HepG2 (cell line): ENCODE measurements around the gene ERCC4. TPM values are rescaled to one million over a fixed set of nuclear protein-coding genes. Genes with fewer than 3 reads are reported as not detected.
A peak's percentile ranks its signal among the peaks of the same experiment; 100 is the strongest.

Experiments
- ATAC-seq: fragments of 200-7000 bp; cut with Tn5 transposase; 3 replicates; pipeline ENCODE4 v1.9.1; 2020; ENCODE audit warnings: mild to moderate bottlenecking, moderate library complexity
- BruUV-seq: library from RNA; stranded (reverse); fragments of 400-500 nt; replicated peaks from 2 replicates; lab custom pipeline; 2021; lab: Mats Ljungman, UMichigan
- CTCF ChIA-PET: fragments of 300-600 bp; formaldehyde crosslinking; extraction: SDS; loops from one replicate; lab custom pipeline; 2021; ENCODE audit warnings: low total read pairs, inconsistent platforms, low intra/inter-chr PET ratio; lab: Yijun Ruan, JAX
- POLR2A ChIA-PET: fragments of 350-600 bp; sonication (Branson Sonifier 250); formaldehyde crosslinking; loops from one replicate; lab custom pipeline; 2020; ENCODE audit warnings: antibody characterized with exemption, inconsistent platforms; lab: Yijun Ruan, JAX
- DNase-seq: peaks from one replicate; pipeline ENCODE4 v3.0.0-alpha.2; 2015; ENCODE audit warnings: low spot score
- FAIRE-seq: peaks from 3 replicates; lab custom pipeline; 2011; peaks lifted over from hg19 to GRCh38; lab: Jason Lieb, UNC
- H2AFZ ChIP-seq: one replicate; pipeline ENCODE4 v1.6.1; 2011; ENCODE audit warnings: low read length, inconsistent platforms
- H3K27ac ChIP-seq: fragments of 300-600 bp; 3 replicates; pipeline ENCODE4 v1.8.0; 2011; ENCODE audit warnings: mixed run types, mild to moderate bottlenecking, mixed read lengths, low read length, inconsistent platforms; ENCODE audit not compliant: insufficient read depth; ENCODE audit errors: extremely low read length
- H3K27me3 ChIP-seq, 2 experiments: fragments of 200-600 bp in 1 of 2; 2 replicates in 1 of 2; 3 replicates in 1 of 2; pipeline versions ENCODE4 v1.6.0 to v1.8.0; 2011; ENCODE audit warnings: low read length in 2 of 2, mild to moderate bottlenecking in 2 of 2, moderate library complexity in 2 of 2, inconsistent platforms in 1 of 2; ENCODE audit not compliant: insufficient read depth in 2 of 2, control insufficient read depth in 1 of 2
- H3K36me3 ChIP-seq, 2 experiments: fragments of 200-600 bp in 1 of 2; replicated peaks in 1 of 2; 2 replicates in 1 of 2; 3 replicates in 1 of 2; pipeline versions ENCODE4 v1.5.1 to v1.8.0; 2011; ENCODE audit warnings: low read length in 2 of 2, inconsistent platforms in 1 of 2; ENCODE audit not compliant: insufficient read depth in 2 of 2, control insufficient read depth in 1 of 2
- H3K4me1 ChIP-seq: 2 replicates; pipeline ENCODE4 v1.5.1; 2012; ENCODE audit warnings: low read length, inconsistent platforms; ENCODE audit not compliant: insufficient read depth
- H3K4me2 ChIP-seq: 2 replicates; pipeline ENCODE4 v1.6.0; 2011; ENCODE audit warnings: low read depth, low read length, inconsistent platforms
- H3K4me3 ChIP-seq, 3 experiments: fragments of 200-600 bp in 1 of 3; sonication (generic), shearing (Covaris generic) in 1 of 3; replicated peaks in 1 of 3; 2 replicates each; pipeline ENCODE4 v1.5.1; 2011 to 2016; ENCODE audit warnings: low read length in 3 of 3, inconsistent platforms in 2 of 3, low read depth in 2 of 3, mild to moderate bottlenecking in 2 of 3, control low read depth in 1 of 3, mixed read lengths in 1 of 3; ENCODE audit not compliant: insufficient read depth in 1 of 3
- H3K79me2 ChIP-seq: one replicate; pipeline ENCODE4 v1.6.1; 2011; ENCODE audit warnings: low read length, inconsistent platforms; ENCODE audit not compliant: insufficient read depth
- H3K9ac ChIP-seq: 2 replicates; pipeline ENCODE4 v1.6.0; 2011; ENCODE audit warnings: mild to moderate bottlenecking, low read depth, low read length, inconsistent platforms; ENCODE audit not compliant: insufficient read depth
- H3K9me3 ChIP-seq: 2 replicates; pipeline ENCODE4 v1.5.1; 2012; ENCODE audit warnings: mild to moderate bottlenecking, low read length
- H4K20me1 ChIP-seq: 2 replicates; pipeline ENCODE4 v1.6.0; 2011; ENCODE audit warnings: inconsistent platforms, mild to moderate bottlenecking, low read length, moderate library complexity; ENCODE audit not compliant: insufficient read depth
- ATF7 ChIP-seq, 2 experiments: fragments of 450-650 bp in 1 of 2; sonication (generic) in 1 of 2; formaldehyde crosslinking in 1 of 2; IDR thresholded peaks; 2 replicates each; pipeline versions ENCODE4 v1.4.0 to v1.6.1; 2016 to 2020; ENCODE audit warnings: antibody characterized with exemption in 1 of 2, mild to moderate bottlenecking in 1 of 2, missing genetic modification reagents in 1 of 2
- CEBPB ChIP-seq: IDR thresholded peaks from 2 replicates; pipeline ENCODE4 v1.6.1; 2011; ENCODE audit warnings: low read depth, low read length, improper control_type of control experiment, borderline replicate concordance
- HOXA5 ChIP-seq: sonication (generic); formaldehyde crosslinking; IDR thresholded peaks from 2 replicates; pipeline ENCODE4 v1.4.0; 2020; ENCODE audit warnings: missing genetic modification reagents
- JUNB ChIP-seq: sonication (generic); formaldehyde crosslinking; IDR thresholded peaks from 2 replicates; pipeline ENCODE4 v1.8.0; 2022; ENCODE audit warnings: missing genetic modification reagents, mild to moderate bottlenecking, borderline replicate concordance
- KMT2A ChIP-seq: sonication (generic); formaldehyde crosslinking; IDR thresholded peaks from 2 replicates; pipeline ENCODE4 v1.4.0; 2020; ENCODE audit warnings: missing genetic modification reagents
- ZNF101 ChIP-seq: sonication (generic); formaldehyde crosslinking; IDR thresholded peaks from 2 replicates; pipeline ENCODE4 v1.4.0; 2020; ENCODE audit warnings: mild to moderate bottlenecking, low read depth, missing genetic modification reagents, borderline replicate concordance
- ZNF629 ChIP-seq: sonication (generic); formaldehyde crosslinking; conservative IDR thresholded peaks from 2 replicates; pipeline ENCODE4 v1.5.0; 2020; ENCODE audit warnings: missing genetic modification reagents
- ZNF660 ChIP-seq: sonication (generic); formaldehyde crosslinking; IDR thresholded peaks from 2 replicates; pipeline ENCODE4 v1.5.1; 2020; ENCODE audit warnings: mild to moderate bottlenecking, low read depth, missing genetic modification reagents, borderline replicate concordance
- ZNF674 ChIP-seq: sonication (generic); formaldehyde crosslinking; IDR thresholded peaks from 2 replicates; pipeline ENCODE4 v1.5.0; 2020; ENCODE audit warnings: low read depth, mild to moderate bottlenecking, missing genetic modification reagents
- ZNF777 ChIP-seq: sonication (generic); formaldehyde crosslinking; IDR thresholded peaks from 2 replicates; pipeline ENCODE4 v1.4.0; 2020; ENCODE audit warnings: missing genetic modification reagents
- WGBS: methylation state at CpG from one replicate; pipeline ENCODE4 v1.1.6; 2017; ENCODE audit warnings: low lambda C conversion rate; 5-methylcytosine and 5-hydroxymethylcytosine counted together
- in situ Hi-C: cut with HindIII; loops from 2 replicates; pipeline ENCODE4 v1.10.0; 2017; ENCODE audit warnings: low pct_unique_long_range_greater_than_20kb; ENCODE audit not compliant: extremely low pct_ligation_motif_present
- intact Hi-C: fragments of 100-400 bp; cut with micrococcal nuclease; formaldehyde crosslinking; loops from one replicate; pipeline ENCODE4 v1.10.0; 2022; ENCODE audit not compliant: unreplicated experiment
- polyA plus RNA-seq, 8 experiments: library from polyadenylated mRNA; depleted of rRNA in 3 of 8; stranded (reverse) in 7 of 8; unstranded in 1 of 8; fragments of >200 nt; fragmentation: Illumina TruSeq in 4 of 8; extraction: Trizol in 4 of 8; gene quantifications; 2 replicates each; pipeline versions ENCODE4 v1.2.1 to v1.2.3, GENCODE V29; 2011 to 2016; ENCODE audit warnings: low read depth in 4 of 8, missing spikeins in 1 of 8, mixed read lengths in 1 of 8; ENCODE audit not compliant: insufficient read depth in 1 of 8
- total RNA-seq, 5 experiments: library from RNA; depleted of rRNA; stranded (reverse); fragments of >200 nt; fragmentation: Illumina TruSeq; extraction: Trizol; gene quantifications; 2 replicates each; pipeline ENCODE4 v1.2.3, GENCODE V29; 2016; ENCODE audit warnings: low read depth in 1 of 5

Gene ERCC4
- total and polyA plus RNA-seq, 2 of the 13 experiments (the other 11 are each of a cell fraction or from before 2014, with no cell fraction given), result 5.4 to 15.2 TPM

DNA sequence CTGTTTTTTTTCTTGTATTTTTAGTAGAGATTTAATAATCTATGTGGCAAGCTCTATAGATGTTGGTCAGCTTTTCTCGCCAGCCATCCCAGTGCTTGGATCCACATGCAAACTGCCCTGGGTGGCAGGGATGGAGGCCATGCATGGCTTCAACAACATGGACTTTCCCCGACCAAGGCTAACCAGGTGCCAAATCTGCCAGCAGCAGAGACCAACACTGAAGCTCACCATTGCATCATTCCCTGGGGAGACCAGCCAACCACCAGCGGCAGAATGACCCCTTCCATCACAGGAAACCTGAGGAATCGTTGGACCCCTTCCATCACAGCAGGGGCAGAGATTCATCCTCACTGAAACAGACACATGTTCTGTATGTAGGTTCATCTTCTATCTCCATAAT lies 27.7 kb upstream of the ERCC4 start:
- TF ChIP-seq HOXA5, result no peak
- no peak for TF ChIP-seq ZNF674 (CRISPR knock-in tag)
- TF ChIP-seq CEBPB, result peak; percentile 31; the same call in 1 of the 2 replicates
- no peak for TF ChIP-seq KMT2A (CRISPR knock-in tag)
- no peak for TF ChIP-seq JUNB (CRISPR knock-in tag)
- no peak for TF ChIP-seq ZNF101 (CRISPR knock-in tag)
- TF ChIP-seq ZNF629 (CRISPR knock-in tag), result no peak
- TF ChIP-seq ZNF660 (CRISPR knock-in tag), result no peak
- TF ChIP-seq ZNF777 (CRISPR knock-in tag), result no peak
- TF ChIP-seq ATF7 (IDR thresholded peaks at IDR 0.05), result 0 out of 2 replicates have a peak, but pooled peaks have one; percentile 14
- TF ChIP-seq ATF7 (CRISPR knock-in tag; IDR thresholded peaks at IDR 0.05), result no peak
- TF ChIP-seq, all 625 proteins: peak for 2
- ChIA-PET POLR2A (no interaction called here), CTCF (no interaction called here)
- 30% methylated on average over 4 of the region's 4 CpGs for WGBS
- no peak overlapping the region for H3K27ac ChIP-seq
- H3K4me3 ChIP-seq, result no peak overlapping the region
- FAIRE-seq (no peak), DNase-seq (no peak), ATAC-seq (no peak)
- no peaks in the 10 kb centered on the region for H3K36me3 ChIP-seq
- H3K9me3 ChIP-seq, result peaks cover 12% of the 10 kb centered on the region; the same call in 1 of the 2 replicates
- peaks cover 0 to 9% of the 10 kb centered on the region in 2 experiments; a peak in 1 of 5 replicates for H3K27me3 ChIP-seq
- in situ Hi-C loops, result no loop called here
- H3K4me2 ChIP-seq, result no peak overlapping the region
- no peak overlapping the region for H2AFZ ChIP-seq
- no peaks in the 10 kb centered on the region for H4K20me1 ChIP-seq
- intact Hi-C loops, result no loop called here
- H3K79me2 ChIP-seq, result no peaks in the 10 kb centered on the region
- no peak overlapping the region for H3K9ac ChIP-seq
- BruUV-seq, result no TSS peak
- H3K4me1 ChIP-seq, result peaks cover 9% of the 10 kb centered on the region; the same call in 1 of the 2 replicates
